GM10847 (cell line): ENCODE results near the gene MYOG.

ENCODE experiments used
- POLR2A ChIP-seq: IDR thresholded peaks from 2 replicates; pipeline ENCODE4 v1.6.1; 2011; ENCODE audit not compliant: insufficient read length; ENCODE audit errors: extremely low read depth

MYOG gene

DNA sequence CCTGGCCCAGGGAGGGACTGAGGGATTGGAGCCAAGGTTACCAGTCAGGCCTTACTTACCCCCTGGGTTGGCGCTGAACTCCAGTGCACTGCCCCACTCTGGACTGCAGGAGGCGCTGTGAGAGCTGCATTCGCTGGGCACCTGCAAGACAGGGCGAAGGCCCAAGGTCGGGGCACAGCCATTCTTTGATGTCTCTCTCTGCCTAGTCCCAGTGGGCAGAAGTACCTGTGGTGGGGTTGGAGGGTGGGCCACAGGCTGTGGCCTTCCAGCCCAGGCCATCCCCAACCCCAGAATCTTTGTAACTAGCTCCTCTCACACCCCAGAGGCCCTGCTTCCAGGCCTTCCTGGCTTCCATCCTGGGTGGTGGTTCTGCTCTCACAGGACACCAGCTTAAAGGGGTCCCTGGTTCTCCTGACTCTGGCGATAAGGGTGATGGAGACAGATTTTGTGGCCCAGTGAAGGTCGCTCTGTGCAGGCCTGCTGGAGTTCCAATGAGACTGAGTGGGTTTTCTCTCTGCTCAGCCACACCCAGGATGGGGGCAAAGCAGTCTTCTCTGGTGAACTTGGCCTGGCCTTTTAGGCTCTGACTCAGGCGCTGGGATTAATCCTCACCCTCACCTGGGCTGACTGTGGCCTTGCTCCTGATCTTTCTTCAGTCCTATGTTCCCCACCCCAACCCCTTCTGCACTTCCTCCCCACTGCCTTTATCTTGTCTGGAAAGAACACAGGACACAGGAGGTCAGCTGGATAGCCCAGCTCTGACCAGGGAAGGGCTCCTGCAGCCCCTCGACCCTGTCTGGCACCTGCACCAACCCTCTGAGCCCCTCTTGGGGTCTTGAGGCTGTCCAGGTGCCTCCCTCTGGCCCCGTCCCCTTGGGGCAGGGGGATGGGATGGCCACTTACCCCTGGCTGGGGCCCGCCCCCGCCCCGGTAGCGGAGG, 954 bp downstream of the MYOG start:
- TF ChIP-seq POLR2A = no peak

DNA sequence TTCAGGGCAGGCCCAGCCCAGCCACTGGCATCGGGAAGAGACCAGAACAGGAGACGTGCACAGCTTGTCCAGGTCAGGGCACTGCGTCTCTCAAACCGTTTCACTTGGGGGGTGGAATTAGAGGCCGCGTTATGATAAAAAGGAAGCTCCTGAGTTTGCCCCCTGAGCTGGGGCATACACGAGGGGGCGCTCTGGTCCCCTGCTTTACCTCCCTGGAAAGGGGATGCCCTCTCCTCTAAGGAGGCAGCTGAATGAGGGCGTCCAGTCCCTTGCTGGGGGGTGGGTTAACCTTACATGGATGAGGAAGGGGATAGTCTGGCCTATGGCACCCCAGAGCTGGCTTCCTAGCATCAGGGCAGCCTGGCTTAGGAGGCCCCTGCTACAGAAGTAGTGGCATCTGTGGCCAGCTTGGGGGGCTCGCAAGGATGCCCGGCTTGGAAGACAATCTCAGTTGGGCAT, 2.3 kb downstream of the MYOG start:
- no peak for TF ChIP-seq POLR2A

DNA sequence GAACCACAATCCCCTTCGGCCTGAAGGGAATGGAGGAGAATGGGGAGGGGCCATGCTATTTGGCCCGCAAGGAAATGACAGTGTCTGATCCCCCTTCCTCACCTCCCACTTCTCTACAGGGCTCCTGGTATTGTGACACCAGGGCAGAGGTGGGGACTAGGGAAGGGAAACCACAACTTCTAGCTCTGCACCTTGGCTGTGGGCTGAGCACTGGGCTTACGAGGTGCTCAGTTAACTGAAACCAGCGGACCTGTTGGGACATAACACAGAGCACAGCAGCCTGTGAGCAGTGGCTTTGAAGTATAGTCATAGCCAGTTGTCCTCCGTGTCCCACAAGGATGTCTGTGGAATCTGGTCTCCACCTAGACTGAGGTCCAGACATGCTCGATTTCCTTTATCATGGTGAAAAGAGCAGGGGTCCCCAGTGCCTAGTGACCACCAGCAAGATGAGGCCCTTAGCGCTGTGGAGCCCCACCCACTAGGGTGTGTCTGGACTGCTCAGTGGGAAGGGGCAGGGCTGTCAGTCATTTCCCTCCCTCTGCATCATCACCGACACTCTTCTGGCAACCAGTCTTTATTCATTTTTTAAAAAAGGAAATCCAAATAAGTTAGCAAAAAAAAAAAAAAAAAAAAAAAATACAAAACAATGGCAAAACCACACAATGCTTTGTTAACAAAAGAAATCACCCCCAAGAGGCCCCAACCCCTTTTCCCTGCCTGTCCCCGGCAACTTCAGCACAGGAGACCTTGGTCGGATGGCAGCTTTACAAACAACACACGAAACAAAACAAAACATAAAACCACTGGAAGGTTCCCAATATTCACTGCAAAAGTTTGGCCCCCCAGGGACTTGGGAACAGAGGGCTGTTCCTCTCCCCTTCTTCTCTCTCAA, 3.0 kb downstream of the MYOG start:
- no peak for TF ChIP-seq POLR2A

DNA sequence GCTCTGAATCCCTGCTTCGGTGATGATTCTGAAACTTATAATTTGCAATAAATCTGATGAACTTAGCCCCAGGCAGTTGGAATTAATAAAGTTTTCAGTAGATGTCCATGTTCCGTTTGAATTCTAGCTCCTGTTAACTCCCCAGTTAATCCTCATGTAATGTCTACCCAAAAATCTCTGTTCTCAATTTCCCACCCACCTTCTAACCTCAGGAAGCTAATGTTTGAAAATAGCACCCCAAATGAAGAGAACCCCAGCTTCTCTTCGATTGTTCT, 3.6 kb downstream of the MYOG start:
- TF ChIP-seq POLR2A = no peak

DNA sequence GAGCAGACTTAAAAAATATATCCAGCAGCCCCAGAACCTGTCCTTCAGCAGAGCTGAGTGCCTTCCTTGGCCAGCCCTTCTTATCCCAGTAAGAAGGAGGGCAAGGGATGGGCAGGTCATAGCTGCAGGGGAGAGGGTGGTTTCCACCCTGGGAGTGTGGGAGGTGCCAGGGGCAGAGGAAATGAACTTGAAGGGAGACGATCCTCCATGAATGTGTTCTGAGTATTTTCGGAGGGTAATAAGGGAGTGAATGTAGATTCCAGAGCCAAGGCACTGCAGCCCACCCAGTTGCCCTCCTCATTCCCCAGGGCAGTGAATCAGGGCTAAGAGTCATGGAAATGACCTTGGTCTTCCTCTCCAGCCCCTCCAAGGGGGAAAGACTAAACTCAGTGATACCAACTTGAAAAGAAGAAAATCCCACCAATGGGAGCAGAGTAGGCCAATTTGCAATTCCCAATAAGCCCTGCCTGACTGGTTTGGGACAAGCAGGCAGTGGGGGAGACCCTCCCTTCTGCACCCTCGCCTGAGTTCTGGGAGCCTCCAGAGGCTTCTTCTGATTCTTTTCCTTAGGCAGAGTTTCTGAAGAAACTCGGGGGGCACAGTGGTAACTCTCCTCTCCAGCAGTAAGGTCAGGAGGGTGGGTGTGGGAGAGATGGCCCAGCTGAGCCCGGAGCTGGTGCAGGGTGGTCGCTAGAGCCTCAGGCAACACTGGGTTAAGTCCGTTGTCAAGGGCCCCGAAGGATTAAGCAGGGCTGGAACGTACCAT, 4.2 kb downstream of the MYOG start:
- no peak for TF ChIP-seq POLR2A

DNA sequence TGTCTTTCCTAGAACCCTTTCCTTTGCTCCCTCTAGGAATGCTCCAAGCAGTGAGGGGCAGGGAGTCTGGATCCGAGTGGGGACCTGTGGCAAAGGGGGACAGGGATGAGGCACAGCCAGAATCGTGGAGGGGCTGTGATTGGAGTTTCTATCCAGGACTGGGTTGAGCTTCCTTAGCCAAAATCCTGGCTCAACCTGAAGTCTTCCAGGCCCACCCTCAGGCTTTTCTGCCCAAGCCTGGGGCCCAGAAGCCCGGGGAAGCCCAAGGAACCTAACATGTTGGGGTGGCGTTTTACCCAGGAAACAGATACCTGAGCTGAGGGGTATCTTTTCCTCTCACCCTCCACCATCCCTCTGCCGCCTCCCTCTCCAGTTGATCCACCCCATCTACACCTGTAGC, 5.4 kb downstream of the MYOG start:
- no peak for TF ChIP-seq POLR2A

DNA sequence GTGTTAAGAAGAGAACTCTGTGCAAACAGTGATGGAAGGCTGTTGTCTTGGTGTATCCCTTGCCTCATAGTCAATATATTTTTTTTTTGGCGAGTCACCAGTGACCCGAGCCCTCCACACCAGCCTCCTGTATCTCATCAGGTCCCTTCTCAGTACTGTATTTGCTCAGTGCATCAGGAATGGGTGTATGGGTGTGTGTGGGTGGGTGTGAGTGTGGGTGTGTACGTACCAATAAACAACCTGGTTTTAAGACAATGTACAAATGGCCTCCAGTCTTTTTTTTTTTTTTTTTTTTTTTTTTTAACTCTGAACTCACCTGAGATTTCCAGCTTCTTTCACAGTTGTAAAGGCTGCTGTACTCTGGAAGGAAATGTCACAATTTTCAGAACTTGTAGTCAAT, 7.3 kb downstream of the MYOG start:
- TF ChIP-seq POLR2A = no peak

DNA sequence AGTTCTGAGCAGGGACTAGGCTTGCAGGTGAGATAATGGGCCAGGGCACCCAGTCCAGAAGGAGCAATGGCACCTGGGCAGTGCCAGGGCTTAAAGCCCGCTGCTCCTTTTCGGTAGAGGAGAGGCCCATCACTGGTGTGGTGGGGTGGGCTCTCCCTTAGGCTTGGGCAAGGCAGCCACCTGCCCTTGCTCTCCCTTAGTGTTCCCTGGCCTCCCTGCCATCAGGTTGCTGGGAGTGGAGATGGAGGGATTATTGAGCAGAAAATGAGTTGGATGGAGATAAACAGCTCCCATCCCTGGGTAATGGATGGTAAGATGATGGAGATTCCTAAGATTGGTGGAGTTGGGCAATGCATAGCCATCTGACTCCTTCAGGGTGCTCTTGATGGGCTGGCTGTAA, 7.9 kb downstream of the MYOG start:
- no peak for TF ChIP-seq POLR2A

DNA sequence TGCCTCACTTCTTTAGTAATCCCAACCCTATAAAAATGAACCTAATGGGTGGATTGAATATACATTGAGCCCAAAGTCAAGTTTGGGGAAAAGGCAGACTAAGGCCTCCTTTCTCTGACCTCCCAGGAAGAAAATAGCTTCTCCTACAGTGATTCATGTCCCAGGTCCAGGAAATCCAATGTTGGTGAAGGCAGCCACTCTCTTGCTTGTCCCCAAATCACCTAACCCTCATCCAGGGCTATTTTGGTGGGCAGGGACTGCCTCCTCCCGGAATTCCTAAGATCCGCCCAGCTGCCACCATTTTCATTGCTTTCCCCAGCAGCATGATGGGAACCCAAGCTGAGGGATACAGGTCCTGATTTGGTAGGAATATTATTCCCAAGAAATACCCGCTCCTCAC, 8.4 kb downstream of the MYOG start:
- TF ChIP-seq POLR2A = no peak

DNA sequence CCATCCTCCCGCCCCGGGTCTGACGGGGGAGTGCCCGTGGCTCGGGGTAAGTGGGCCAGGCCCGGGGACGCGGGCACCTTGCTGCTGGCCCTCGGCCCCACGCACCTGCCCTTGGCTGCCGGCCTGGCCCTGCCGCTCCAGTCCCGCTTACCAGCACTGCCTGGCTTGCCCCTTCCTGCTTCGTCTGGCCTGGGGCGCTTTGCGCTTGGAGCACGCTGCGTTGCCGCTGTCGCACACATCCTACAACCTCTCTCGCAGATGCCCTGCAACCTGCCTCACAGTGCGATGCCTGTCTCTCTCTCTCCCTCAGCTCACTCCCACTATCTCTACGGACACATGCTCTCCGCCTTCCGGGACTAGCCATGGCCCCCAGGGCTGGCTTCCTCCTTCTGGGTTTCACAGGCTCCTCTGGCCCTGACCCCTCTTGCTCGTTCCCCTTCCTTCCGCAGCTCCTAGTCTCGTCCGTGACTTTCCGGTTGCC, 9.7 kb downstream of the MYOG start:
- no peak for TF ChIP-seq POLR2A

DNA sequence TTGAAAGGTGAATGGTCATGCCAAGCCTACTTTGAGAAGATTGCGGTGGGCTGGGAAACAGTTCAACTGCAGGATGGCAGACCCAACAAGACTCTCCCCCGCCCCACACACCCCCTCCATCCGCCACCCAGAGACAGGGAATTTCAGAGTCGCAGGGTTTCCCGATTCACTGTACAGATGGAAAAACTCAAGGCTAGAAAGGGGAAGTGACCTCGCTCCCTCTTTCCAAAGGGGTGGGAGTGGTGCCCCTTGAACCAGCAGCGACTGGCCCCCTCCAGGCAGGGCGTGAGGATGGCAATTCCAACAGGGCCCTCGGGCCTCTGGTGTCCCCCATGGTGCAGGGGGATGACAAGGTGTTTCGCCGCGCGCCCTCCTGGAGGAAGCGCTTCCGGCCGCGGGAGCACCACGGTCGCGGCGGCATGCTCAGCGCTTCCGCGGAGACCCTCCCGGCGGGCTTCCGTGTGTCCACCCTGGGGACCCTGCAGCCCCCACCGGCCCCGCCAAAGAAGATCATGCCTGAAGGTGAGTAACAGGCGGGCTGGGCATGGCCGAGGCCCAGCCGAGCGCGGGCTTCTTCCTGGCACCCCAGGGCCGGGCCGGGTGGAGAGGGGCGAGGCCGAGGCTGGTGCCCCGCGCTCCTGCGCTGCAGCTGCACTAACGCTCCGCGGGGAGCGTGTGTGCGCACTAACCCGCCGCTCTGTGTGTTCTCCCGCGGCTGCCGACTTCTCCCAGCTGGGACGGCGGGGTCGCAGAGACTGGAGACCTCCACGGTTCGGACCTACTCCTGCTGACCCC, 10.4 kb downstream of the MYOG start:
- TF ChIP-seq POLR2A = no peak

DNA sequence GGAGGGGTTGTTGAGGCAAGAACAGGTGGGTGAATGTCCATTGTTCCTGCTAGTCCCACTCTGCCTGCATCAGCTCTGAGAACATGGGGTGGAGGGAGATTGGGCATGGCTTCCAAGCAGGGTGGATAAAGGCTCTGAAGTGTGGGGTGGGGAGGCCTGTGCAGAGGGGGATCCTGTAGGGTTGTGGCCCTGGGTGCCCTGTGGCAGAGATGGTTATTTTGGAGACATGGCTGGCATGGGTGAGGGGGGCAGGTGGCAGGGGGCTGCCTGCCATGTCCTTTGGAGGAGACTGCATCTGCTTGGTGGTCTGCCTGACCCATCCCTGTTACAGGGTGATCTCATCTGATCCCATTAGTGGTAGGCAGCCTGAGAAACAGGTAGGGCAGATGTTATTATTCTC, 11.2 kb downstream of the MYOG start:
- TF ChIP-seq POLR2A = no peak

DNA sequence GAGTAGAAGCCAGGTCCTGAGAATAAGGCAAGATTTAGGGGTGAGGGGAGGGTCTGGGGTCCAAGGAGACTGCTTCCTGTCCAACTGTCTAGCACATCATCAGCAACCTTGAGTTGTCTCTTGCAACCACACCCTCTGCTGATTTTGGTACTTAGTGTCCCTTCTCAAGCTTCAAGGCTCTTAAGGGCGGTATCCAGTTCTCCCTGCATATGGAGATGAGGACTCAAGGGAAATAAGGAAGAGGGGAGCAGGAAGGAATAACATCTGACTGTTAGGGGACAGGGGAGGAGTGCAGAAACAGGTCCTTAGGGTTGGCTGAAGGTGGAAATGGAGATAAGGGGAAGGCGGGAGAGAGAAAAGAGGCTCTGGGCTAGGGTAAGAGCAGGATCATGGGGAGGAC, 12.3 kb downstream of the MYOG start:
- no peak for TF ChIP-seq POLR2A

DNA sequence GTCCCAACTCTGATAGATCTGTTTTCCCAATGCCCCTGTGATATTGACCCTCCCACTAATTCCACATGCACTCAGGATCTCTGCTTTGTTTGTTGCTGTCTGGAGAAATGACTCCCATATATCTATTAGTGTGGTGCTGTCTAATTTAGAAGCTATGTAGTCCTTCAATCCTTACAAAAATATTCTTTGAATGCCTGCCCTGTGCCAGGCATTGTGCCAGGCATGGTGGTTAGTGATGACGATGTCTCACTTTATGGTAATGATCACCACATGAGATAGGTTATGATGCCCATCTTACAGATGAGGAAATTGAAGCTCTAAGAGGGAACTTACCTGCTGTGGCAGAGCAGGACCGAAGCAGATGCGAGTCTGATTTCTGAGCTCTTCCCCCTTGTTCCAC, 12.9 kb downstream of the MYOG start:
- no peak for TF ChIP-seq POLR2A

DNA sequence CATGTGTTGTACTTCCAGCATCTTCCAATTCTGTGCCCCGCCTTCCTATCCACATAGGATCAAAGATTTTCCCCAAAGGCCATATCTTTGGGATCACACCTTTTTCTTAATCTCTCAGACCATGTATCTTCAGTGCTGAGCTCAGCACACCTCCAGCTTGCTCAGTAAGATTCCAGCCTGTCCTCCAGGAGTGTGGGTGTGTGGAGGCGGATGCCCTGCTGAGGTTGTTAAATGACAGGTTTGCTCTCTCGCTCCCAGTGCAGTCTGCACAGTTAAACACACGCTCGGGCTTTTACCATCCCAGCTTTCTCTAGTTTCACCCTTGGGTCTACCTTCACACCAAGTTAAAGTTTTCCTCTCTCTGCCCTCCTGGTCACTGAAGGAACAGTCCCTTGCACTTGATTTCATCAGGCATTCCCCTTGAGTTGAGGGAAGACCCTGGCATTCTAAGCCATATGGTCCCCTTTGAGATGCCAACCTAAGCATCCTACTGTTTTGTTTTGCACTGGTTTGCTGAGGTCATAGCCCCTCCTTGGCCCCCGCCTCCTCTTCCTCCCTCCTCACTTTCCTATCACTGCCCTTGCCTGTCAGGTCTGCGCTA, 13.7 kb downstream of the MYOG start:
- no peak for TF ChIP-seq POLR2A
